GM12872 (cell line): Measurements from ENCODE around the gene ZMIZ1.

Experiments used
- TF ChIP-seq, protein P1 (sequence below): IDR thresholded peaks from 3 replicates; pipeline ENCODE4 v1.5.1; 2011; ENCODE audit warnings: low read depth, mild to moderate bottlenecking, low read length, moderate library complexity; ENCODE audit not compliant: insufficient read depth

ZMIZ1 gene

DNA sequence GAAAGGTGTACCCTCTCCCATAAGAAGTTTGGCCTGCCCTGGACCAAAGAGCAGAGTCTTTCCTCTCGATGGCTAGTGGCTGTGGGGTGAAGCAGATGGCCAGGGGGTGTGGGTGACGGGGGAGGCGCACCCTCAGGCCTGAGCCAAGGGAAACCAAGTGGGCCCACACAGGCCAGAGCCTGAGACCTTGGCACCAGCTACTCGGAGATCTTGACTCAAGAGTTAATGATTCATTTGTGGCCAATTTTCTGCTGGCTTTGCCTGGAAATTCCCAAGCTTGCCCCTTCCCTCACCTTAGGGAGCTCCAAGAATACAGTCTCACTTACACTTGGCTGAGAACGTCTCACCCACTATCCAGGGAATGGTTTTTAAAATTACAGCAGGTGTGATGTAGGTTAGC, 42.7 kb downstream of the ZMIZ1 start:
- TF ChIP-seq, protein P1, sequence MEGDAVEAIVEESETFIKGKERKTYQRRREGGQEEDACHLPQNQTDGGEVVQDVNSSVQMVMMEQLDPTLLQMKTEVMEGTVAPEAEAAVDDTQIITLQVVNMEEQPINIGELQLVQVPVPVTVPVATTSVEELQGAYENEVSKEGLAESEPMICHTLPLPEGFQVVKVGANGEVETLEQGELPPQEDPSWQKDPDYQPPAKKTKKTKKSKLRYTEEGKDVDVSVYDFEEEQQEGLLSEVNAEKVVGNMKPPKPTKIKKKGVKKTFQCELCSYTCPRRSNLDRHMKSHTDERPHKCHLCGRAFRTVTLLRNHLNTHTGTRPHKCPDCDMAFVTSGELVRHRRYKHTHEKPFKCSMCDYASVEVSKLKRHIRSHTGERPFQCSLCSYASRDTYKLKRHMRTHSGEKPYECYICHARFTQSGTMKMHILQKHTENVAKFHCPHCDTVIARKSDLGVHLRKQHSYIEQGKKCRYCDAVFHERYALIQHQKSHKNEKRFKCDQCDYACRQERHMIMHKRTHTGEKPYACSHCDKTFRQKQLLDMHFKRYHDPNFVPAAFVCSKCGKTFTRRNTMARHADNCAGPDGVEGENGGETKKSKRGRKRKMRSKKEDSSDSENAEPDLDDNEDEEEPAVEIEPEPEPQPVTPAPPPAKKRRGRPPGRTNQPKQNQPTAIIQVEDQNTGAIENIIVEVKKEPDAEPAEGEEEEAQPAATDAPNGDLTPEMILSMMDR, result no peak

DNA sequence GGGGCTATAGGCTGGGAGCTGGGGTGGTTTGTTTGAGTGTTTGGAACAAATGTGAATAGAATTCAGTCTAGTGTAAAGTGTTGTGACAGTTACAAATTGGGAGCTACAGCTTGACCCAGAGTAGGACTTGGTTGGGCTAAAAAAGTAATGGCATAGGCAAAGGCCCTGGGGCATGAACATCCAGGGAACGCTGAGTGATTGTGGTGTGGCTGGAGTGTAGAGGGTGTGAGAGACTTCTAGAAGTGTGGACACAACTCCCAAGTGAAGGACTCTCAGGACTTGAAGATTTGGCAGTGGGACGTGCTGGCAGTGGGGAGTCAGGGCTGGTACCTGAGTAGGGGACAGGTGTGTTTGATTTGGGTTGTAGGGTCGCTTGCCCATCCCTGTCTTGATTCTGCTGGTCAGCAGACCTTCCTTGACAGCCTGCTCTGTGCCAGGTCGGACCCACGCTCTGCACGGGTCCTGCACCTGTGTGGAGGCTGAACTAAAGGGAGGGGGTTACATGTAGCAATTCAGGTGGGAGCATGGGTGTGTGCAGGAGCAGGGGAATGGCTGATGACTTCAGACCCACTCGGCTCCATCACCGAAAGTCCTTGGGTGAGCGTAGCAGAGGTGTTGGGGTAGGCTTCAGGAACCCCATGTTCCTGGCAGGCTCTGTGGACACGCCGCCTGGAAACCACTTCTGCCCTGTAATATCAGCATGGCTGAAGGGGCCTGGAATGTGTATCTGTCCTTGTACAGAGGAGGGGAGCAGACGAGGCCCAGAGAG, 43.3 kb downstream of the ZMIZ1 start:
- TF ChIP-seq, protein P1, result no peak

DNA sequence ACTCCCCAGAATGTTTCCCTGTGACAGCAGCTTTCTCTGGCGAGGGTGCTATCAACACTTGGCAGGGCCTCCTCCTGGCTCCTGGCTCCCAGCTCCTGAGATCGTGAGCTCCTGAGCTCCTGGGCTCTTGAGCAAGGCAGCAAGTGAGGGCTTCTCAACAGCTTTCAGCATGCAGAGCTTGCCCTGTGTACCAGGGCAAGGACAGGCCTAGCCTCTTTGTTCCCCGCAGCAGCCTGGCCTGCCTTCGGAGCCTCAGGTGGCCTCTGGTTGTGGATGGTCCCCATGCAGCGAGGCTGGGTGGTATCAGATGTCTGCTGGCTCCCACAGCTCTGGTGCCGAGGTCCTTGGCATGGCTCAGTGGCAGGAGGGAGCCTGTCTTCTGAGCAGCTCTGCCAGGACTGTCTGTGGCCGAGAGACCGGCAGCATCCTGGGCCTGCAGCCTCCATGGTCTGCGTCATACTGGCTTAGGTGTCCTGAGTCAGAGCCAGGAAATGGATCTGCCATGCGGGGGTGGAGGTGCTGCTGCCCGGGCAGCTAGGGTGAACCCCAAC, 44.2 kb downstream of the ZMIZ1 start:
- TF ChIP-seq, protein P1, result no peak

DNA sequence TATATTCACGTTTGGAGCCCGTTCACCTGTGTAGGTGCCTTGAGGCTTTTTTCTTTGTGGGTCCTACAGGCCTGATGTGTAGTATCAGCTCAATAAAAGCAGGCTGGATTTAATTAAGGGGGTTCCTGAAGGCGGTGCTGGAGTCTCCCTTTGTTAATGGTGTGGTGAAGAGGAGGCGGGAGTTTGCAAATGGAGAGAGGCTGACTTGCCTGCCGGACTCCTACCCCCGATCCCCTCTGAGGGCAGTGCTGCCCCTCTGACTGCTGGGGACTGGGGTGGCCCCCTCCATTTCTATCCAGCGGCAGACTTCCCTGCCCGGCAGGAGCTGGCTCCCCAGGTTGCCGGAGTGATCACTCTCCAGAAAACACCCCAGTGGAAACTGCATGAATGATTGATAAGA, 45.1 kb downstream of the ZMIZ1 start:
- TF ChIP-seq, protein P1, result no peak

DNA sequence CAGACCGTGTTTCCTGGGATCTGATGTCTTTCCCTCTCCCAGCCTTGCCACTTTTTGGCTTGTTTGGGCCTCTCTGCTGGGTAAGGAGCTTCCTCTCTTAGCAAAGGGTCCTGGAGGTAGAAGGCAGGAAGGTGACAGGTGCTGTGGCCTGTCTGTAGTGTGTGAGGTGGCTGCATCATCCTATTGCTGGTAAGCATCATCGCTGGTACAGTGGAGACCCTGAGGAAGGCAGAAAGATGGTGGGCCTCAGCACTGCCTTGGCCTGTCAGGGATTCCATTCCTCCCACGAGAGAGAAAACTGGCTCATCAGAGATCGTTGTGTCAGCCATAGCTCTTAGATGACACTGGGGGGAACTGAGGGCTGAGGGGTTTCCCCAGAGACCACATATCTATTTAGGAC, 46.5 kb downstream of the ZMIZ1 start:
- TF ChIP-seq, protein P1, result no peak

DNA sequence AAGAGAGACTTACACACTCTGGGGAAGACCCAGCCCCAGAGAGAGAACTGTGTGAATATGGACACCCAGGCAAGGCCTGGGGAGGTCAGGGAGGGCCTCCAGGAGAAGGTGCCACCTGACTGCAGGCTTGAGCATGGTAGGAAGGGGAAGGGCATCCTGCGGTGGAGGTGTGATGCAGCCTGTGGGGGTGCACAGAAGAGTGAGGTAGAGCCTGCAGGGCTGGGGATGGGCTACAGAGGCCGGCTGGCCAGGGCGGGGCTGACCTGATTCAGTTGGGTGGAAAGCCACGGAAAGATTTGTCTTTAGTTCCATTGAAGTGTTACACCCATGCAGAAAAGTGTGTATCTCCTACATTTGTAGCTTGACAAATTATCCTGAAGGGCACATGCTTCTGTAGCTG, 47.6 kb downstream of the ZMIZ1 start:
- TF ChIP-seq, protein P1, result no peak

DNA sequence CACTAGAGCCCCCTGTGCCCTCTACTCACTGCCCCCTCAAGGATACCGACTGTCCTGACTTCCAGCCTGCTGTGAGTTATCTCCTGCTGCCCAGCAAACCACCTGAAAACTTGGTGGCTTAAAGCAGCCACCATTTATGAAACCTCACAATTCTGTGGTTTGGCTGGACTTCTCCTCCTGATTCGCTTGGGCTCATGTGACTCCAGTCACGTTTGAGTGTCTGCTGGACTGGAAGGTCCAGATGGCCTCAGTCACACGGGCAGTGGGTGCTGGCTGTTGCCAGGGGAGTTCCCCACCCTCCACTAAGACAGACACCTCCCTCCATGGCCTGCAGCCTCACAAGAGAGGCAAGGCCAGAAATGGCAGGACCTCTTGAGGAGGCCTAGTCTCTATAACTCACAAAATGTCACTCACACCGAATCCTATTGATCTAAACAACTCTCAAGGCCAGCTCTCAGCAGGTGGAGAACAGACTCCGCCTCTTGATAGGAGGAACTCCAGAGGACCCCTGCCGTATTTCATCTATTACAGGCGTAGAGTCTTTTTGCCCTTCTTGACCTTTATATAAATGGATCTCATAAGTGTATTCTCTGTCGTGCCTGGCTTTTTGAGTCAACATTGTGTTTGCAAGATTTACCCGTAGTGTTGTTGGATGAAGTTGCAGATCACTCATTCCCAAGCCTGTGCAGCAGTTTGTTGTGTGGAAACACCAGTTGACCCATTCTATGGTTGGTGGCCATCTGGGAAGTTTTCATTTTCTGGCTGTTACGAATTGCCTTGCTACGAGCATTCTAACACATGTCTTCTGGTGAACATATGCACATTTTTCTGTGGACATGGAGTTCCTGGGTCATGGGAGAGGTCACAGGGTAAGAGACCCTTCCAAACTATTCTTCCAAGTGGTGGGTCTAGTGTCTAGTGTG, 48.3 kb downstream of the ZMIZ1 start:
- TF ChIP-seq, protein P1, result no peak
